Activated naive CD4-positive, alpha-beta T cell treated with anti-CD3 and anti-CD28 coated beads for 36 hours (primary cell): ENCODE measurements around the gene ABCD1. TPM values are rescaled to one million over a fixed set of nuclear protein-coding genes. Genes with fewer than 3 reads are reported as not detected.
A peak's percentile ranks its signal among the peaks of the same experiment; 100 is the strongest.
"Not testable (repeated sequence)": the region's sequence is repeated elsewhere in the genome, so short reads cannot be mapped to it uniquely, and the experiment has no call there.

Source experiments
- CTCF ChIA-PET: fragments of 350-600 bp; sonication (Branson Sonifier 250); formaldehyde crosslinking; loops from one replicate; lab custom pipeline; 2021; ENCODE audit warnings: antibody characterized with exemption; lab: Charles Lee
- DNase-seq: peaks from one replicate; pipeline ENCODE4 v3.0.0-alpha.2; 2020
- H3K27ac Mint-ChIP-seq: one replicate; pipeline ENCODE4 v1.8.0; 2021; ENCODE audit warnings: mild to moderate bottlenecking, mixed read lengths
- H3K27me3 Mint-ChIP-seq: one replicate; pipeline ENCODE4 v1.8.0; 2021; ENCODE audit warnings: low read depth, mixed read lengths
- H3K36me3 Mint-ChIP-seq: one replicate; pipeline ENCODE4 v1.8.0; 2021; ENCODE audit warnings: low read depth, mixed read lengths
- H3K4me1 Mint-ChIP-seq: one replicate; pipeline ENCODE4 v1.8.0; 2021; ENCODE audit warnings: low read depth, mixed read lengths
- H3K4me3 Mint-ChIP-seq: one replicate; pipeline ENCODE4 v1.8.0; 2021; ENCODE audit warnings: mild to moderate bottlenecking, moderate library complexity, mixed read lengths
- H3K9me3 Mint-ChIP-seq: one replicate; pipeline ENCODE4 v1.8.0; 2021; ENCODE audit warnings: mixed read lengths
- intact Hi-C: fragments of 100-400 bp; cut with micrococcal nuclease; formaldehyde crosslinking; loops from one replicate; pipeline ENCODE4 v1.15.1; 2023
- total RNA-seq, 2 experiments: library from RNA; stranded (reverse); gene quantifications; one replicate each; pipeline ENCODE4 v1.2.3, GENCODE V29; 2021

ABCD1 gene
- total RNA-seq, 2 experiments from 2014 or later = 2.5 to 3.4 TPM

DNA sequence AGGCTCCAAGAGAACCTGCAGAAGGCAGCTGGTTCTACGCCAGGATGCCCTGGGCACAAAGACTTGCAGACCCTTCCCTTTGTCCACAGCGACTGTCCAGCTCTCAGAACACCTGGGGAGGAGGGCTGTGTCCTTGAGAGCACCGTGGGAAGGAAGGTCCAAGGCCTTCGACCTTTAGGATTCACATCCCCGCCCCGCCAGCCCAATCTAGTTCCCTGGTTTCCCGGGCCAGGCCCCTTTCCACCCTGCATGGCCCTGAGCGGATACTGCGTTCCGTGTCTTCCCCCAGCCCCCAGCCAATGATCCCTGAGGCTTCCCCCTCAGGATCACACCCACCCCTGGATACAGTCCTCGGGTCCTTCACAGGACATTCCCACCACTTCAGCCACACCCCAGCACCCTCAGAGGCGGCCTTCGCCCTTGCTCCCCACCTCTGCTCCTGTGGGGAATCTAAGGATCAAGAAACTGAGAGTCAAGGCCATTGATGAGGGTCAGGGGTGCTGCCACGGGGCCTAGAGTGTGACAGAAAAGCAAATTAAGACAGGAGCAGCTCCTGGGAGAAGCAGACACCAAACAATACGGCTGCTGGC, 9.1 kb downstream of the ABCD1 start:
- H3K4me3 Mint-ChIP-seq = no peak overlapping the region
- no peaks in the 10 kb centered on the region for H3K27me3 Mint-ChIP-seq
- peaks cover 2% of the 10 kb centered on the region for H3K9me3 Mint-ChIP-seq
- peaks cover 3% of the 10 kb centered on the region for H3K36me3 Mint-ChIP-seq
- intact Hi-C loops = no loop called here
- H3K4me1 Mint-ChIP-seq = peaks cover 26% of the 10 kb centered on the region
- CTCF ChIA-PET = interaction anchor here (1.1 kb wide), 1 partner anchor 11 kb away, joined by 3 read pairs; no protein-coding TSS in a partner anchor
- H3K27ac Mint-ChIP-seq = no peak overlapping the region
- no peak for DNase-seq

DNA sequence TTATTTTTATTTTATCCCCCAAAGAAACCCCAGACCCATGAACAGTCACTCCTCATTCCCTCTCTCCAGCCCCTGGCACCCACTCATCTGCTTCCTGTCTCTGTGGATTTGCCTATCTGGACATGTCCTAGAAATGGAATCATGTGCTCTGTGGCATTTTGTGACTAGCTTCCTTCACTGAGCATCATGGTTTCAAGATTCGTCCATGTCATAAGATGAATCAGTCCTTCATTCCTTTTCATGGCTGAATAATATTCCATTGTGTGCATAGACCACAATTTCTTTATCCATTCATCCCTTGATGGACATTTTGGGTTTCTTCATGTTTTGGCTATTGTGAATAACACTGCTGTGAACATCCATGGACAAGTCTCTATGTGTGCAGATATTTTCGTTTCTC, 10.2 kb downstream of the ABCD1 start:
- H3K36me3 Mint-ChIP-seq = peaks cover 3% of the 10 kb centered on the region
- CTCF ChIA-PET = no interaction called here
- H3K9me3 Mint-ChIP-seq = peaks cover 2% of the 10 kb centered on the region
- intact Hi-C loops = no loop called here
- H3K4me1 Mint-ChIP-seq = peaks cover 31% of the 10 kb centered on the region
- H3K4me3 Mint-ChIP-seq = no peak overlapping the region
- H3K27ac Mint-ChIP-seq = no peak overlapping the region
- no peak for DNase-seq
- no peaks in the 10 kb centered on the region for H3K27me3 Mint-ChIP-seq

DNA sequence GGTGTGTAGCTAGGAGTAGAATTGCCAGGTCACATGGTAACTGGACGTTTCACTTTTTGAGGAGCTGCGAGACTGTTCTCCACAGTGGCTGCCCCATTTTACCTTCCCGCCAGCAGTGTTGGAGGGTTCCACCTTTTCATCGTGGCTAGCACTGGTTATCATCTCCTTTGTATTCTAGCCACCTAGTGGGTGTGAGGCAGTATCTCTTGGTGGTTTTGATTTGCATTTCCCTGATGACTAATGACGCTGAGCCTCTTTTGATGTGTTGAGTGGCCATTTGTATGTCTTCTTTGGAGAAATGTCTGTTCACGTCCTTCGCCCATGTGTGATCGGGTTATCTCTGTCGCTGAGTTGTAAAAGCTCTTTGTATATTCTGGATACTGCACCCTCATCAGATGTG, 10.6 kb downstream of the ABCD1 start:
- intact Hi-C loops = no loop called here
- no peak for DNase-seq
- H3K27ac Mint-ChIP-seq = no peak overlapping the region
- CTCF ChIA-PET = no interaction called here
- no peaks in the 10 kb centered on the region for H3K27me3 Mint-ChIP-seq
- peaks cover 2% of the 10 kb centered on the region for H3K9me3 Mint-ChIP-seq
- peaks cover 3% of the 10 kb centered on the region for H3K36me3 Mint-ChIP-seq
- H3K4me1 Mint-ChIP-seq = peaks cover 35% of the 10 kb centered on the region
- no peak overlapping the region for H3K4me3 Mint-ChIP-seq

- H3K27me3 Mint-ChIP-seq = no peaks in the 10 kb centered on the region
- H3K9me3 Mint-ChIP-seq = peaks cover 2% of the 10 kb centered on the region
- no peak overlapping the region for H3K4me3 Mint-ChIP-seq
- peaks cover 2% of the 10 kb centered on the region for H3K36me3 Mint-ChIP-seq
- intact Hi-C loops = no loop called here
- peaks cover 33% of the 10 kb centered on the region for H3K4me1 Mint-ChIP-seq
- no peak for DNase-seq
- H3K27ac Mint-ChIP-seq = no peak overlapping the region
- CTCF ChIA-PET = no interaction called here
Observed at GRCh38 chrX:153736071-153736820, 11.6 kb downstream of the ABCD1 start.

DNA sequence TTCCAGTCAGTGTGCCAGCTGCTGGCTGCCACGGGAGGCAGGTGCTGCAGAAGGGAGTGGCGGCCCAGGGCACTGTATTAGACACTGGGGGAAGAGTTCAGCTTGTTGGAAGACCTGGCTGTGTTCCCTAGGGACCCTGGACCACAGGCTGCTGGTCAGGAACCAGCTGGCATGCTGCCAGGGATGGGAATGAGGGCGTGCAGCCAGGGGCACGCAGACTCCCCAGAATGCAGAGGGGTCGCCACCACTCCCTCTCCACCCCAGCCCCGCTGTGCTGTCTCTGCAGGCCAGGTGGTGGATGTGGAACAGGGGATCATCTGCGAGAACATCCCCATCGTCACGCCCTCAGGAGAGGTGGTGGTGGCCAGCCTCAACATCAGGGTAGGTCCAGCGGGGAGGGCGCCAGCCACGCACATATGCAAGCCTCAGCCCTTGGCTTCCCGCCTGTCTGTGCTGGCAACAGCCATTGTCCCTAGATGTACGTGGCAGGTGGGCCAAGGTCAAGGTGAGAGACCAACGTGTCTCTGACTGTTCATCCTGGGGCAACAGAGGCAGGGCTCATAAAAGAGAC, 12.3 kb downstream of the ABCD1 start:
- Mint-ChIP-seq H3K4me3 (no peak overlapping the region), H3K36me3 (peaks cover 2% of the 10 kb centered on the region), H3K27me3 (no peaks in the 10 kb centered on the region), H3K27ac (no peak overlapping the region), H3K9me3 (no peaks in the 10 kb centered on the region), H3K4me1 (peaks cover 27% of the 10 kb centered on the region)
- CTCF ChIA-PET = no interaction called here
- intact Hi-C loops = no loop called here
- DNase-seq = no peak

GRCh38 chrX:153738056-153738605, 13.5 kb downstream of the ABCD1 start:
- Mint-ChIP-seq H3K36me3 (no peaks in the 10 kb centered on the region), H3K27me3 (no peaks in the 10 kb centered on the region), H3K4me1 (peaks cover 22% of the 10 kb centered on the region), H3K9me3 (no peaks in the 10 kb centered on the region), H3K4me3 (no peak overlapping the region), H3K27ac (no peak overlapping the region)
- intact Hi-C loops = loop anchor here (2.0 kb wide), 1 partner anchor 13 kb away; the partner anchor contains the start of genes ABCD1 and BCAP31
- no peak for DNase-seq
- CTCF ChIA-PET = no interaction called here

- intact Hi-C loops = loop anchor here (2.0 kb wide), 1 partner anchor 15 kb away; the partner anchor contains the start of genes ABCD1 and BCAP31
- Mint-ChIP-seq H3K27me3 (peaks cover 5% of the 10 kb centered on the region), H3K4me3 (peak overlapping the region; percentile 34), H3K4me1 (peaks cover 26% of the 10 kb centered on the region), H3K27ac (peak overlapping the region; percentile 26), H3K9me3 (no peaks in the 10 kb centered on the region), H3K36me3 (no peaks in the 10 kb centered on the region)
- peak; percentile 55 for DNase-seq
- CTCF ChIA-PET = interaction anchor here (1.0 kb wide), 2 partner anchors 31 to 73 kb away, joined by 3 to 4 read pairs; no protein-coding TSS in a partner anchor
Observed at GRCh38 chrX:153739754-153740486, 15.3 kb downstream of the ABCD1 start.

DNA sequence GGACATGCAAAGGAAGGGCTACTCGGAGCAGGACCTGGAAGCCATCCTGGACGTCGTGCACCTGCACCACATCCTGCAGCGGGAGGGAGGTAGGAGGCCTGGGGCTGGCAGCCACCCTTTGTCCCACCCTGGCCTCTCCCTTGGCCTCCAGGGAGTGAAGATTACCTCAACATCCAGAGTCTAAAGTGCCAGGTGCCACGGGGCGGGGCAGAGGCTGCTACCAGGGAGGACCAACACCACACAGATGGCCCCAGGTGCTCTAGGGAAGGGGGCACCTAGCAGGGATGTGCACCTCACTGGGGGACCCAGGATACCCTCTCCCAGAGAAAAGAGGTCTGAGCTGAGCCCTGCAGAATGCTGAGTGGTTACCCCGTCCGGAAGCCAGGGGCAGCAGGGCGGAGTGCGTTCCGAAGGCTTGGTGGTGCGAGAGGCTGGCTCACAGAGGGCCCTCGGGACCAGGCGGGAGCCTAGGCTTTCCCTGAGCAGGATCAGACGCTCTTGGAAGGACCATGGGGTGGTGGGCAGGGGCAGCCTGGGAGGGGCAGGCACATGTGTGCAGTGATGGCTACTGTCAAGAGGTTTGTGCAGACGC, 16.1 kb downstream of the ABCD1 start:
- intact Hi-C loops = no loop called here
- DNase-seq = no peak
- H3K4me1 Mint-ChIP-seq = peaks cover 19% of the 10 kb centered on the region
- CTCF ChIA-PET = interaction anchor here (1.0 kb wide), 1 partner anchor 74 kb away, joined by 3 read pairs; no protein-coding TSS in a partner anchor
- peaks cover 6% of the 10 kb centered on the region for H3K27me3 Mint-ChIP-seq
- H3K9me3 Mint-ChIP-seq = no peaks in the 10 kb centered on the region
- H3K36me3 Mint-ChIP-seq = no peaks in the 10 kb centered on the region
- no peak overlapping the region for H3K4me3 Mint-ChIP-seq
- peak overlapping the region; percentile 26 for H3K27ac Mint-ChIP-seq

GRCh38 chrX:153741446-153741845, 16.8 kb downstream of the ABCD1 start:
- Mint-ChIP-seq H3K36me3 (no peaks in the 10 kb centered on the region), H3K27me3 (peaks cover 6% of the 10 kb centered on the region), H3K4me1 (peaks cover 19% of the 10 kb centered on the region), H3K9me3 (no peaks in the 10 kb centered on the region), H3K4me3 (no peak overlapping the region), H3K27ac (no peak overlapping the region)
- no peak for DNase-seq
- CTCF ChIA-PET = no interaction called here
- intact Hi-C loops = no loop called here

GRCh38 chrX:153742111-153742510, 17.5 kb downstream of the ABCD1 start:
- intact Hi-C loops, H3K36me3 Mint-ChIP-seq: not testable (repeated sequence)
- H3K4me1 Mint-ChIP-seq = peaks cover 19% of the 10 kb centered on the region

DNA sequence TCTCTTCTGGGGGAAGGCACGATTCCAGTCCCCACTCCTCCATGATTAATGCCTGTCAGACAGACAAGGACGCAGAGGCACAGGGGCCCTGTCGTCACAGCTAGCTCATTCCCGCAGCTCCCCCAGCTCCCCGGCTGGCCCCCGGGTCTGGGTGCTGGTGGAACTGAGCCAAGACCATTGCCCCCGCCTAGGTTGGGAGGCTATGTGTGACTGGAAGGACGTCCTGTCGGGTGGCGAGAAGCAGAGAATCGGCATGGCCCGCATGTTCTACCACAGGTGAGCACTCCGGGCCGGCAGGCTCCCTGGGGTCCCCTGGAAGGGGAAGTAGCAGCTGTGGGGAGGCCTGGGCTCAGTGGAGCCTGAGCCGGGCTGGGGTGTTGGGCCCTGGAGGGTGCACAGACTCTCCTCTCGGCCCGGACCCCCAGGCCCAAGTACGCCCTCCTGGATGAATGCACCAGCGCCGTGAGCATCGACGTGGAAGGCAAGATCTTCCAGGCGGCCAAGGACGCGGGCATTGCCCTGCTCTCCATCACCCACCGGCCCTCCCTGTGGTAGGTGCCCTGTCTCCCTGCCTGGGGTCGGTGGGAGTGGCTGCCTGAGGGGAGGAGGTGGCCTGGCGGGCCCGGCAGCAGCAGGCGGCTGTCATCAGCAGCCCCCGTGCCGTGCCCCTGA, 18.3 kb downstream of the ABCD1 start:
- intact Hi-C loops, H3K9me3 Mint-ChIP-seq, H3K4me3 Mint-ChIP-seq, H3K27ac Mint-ChIP-seq, H3K27me3 Mint-ChIP-seq, DNase-seq, H3K36me3 Mint-ChIP-seq: not testable (repeated sequence)
- H3K4me1 Mint-ChIP-seq = peaks cover 19% of the 10 kb centered on the region
- CTCF ChIA-PET = interaction anchor here (1.1 kb wide), 1 partner anchor 74 kb away, joined by 3 read pairs; no protein-coding TSS in a partner anchor

More at GRCh38 chrX:153742111-153742510, 17.5 kb downstream of the ABCD1 start:
- H3K9me3 Mint-ChIP-seq, H3K27me3 Mint-ChIP-seq, H3K4me3 Mint-ChIP-seq, H3K27ac Mint-ChIP-seq, DNase-seq: not testable (repeated sequence)
- CTCF ChIA-PET = interaction anchor here (1.1 kb wide), 1 partner anchor 75 kb away, joined by 3 read pairs; no protein-coding TSS in a partner anchor
